Measurements from ENCODE around the gene PATE1.

DNA sequence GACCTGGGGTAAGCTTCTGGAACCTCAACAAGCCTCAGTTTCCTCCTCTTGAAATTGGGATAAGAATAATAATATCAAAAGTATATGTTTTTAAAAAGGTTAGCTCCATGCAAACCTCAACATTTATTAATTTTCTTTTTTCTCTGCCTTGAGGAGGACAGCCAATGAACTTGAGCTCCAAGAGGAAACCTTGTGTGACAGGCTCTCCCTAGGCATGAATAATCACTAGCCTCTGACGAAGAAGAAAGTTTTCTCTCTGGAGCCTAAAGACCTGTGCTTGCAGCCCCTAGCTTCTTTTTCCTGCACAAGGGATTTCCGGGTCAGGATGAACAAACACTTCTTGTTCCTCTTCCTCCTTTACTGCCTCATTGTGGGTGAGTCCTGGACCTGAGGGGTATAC is 41.7 kb downstream of the PATE1 start, which contains the start of gene PATE3:
- no peak for TF ChIP-seq POLR2AphosphoS5 (IDR thresholded peaks at IDR 0.05; ENCODE audit: insufficient read depth in 1 of 2, low read depth in 1 of 2)
- no peak for TF ChIP-seq CTCF (IDR thresholded peaks at IDR 0.05)
